Ishikawa (cell line): ENCODE results near the gene SLC38A9.

Experiments used
- CEBPB ChIP-seq: IDR thresholded peaks from 2 replicates; pipeline ENCODE4 v1.6.1; 2012
- CREB1 ChIP-seq: IDR thresholded peaks from 2 replicates; pipeline ENCODE4 v1.6.1; 2012; ENCODE audit warnings: low read depth
- EGR1 ChIP-seq: IDR thresholded peaks from 2 replicates; pipeline ENCODE4 v1.6.1; 2012
- EP300 ChIP-seq: IDR thresholded peaks from 2 replicates; pipeline ENCODE4 v1.6.1; 2012; ENCODE audit warnings: borderline replicate concordance
- FOXM1 ChIP-seq: IDR thresholded peaks from 2 replicates; pipeline ENCODE4 v1.6.1; 2012; ENCODE audit warnings: low read depth, borderline replicate concordance
- MAX ChIP-seq: IDR thresholded peaks from 2 replicates; pipeline ENCODE4 v1.6.1; 2012
- NFIC ChIP-seq: IDR thresholded peaks from 2 replicates; pipeline ENCODE4 v1.6.1; 2012
- RAD21 ChIP-seq: IDR thresholded peaks from 2 replicates; pipeline ENCODE4 v1.6.1; 2012; ENCODE audit warnings: low read depth
- REST ChIP-seq: IDR thresholded peaks from 2 replicates; pipeline ENCODE4 v1.6.1; 2012; ENCODE audit warnings: low read depth, mild to moderate bottlenecking
- TAF1 ChIP-seq: IDR thresholded peaks from 2 replicates; pipeline ENCODE4 v1.6.1; 2012; ENCODE audit warnings: low read depth, mild to moderate bottlenecking
- TCF12 ChIP-seq: IDR thresholded peaks from 2 replicates; pipeline ENCODE4 v1.6.1; 2012; ENCODE audit warnings: low read depth
- TEAD4 ChIP-seq: IDR thresholded peaks from 2 replicates; pipeline ENCODE4 v1.6.1; 2012
- USF1 ChIP-seq: IDR thresholded peaks from 2 replicates; pipeline ENCODE4 v1.6.1; 2012
- YY1 ChIP-seq: IDR thresholded peaks from 2 replicates; pipeline ENCODE4 v1.6.1; 2012; ENCODE audit warnings: low read depth
- ZBTB7A ChIP-seq: IDR thresholded peaks from 2 replicates; pipeline ENCODE4 v1.6.1; 2012; ENCODE audit warnings: low read depth

Gene SLC38A9

GRCh38 chr5:55724281-55724680, 12.2 kb upstream of the SLC38A9 start:
- no peak for TF ChIP-seq TAF1

GRCh38 chr5:55720188-55720703, 8.1 kb upstream of the SLC38A9 start:
- no peak for TF ChIP-seq TEAD4
- TF ChIP-seq RAD21, result no peak

GRCh38 chr5:55715519-55716078, 3.5 kb upstream of the SLC38A9 start:
- TF ChIP-seq TEAD4 (no peak), REST (no peak), RAD21 (no peak), YY1 (no peak), CEBPB (no peak), EGR1 (no peak), CREB1 (no peak), NFIC (no peak), ZBTB7A (no peak)

- TF ChIP-seq REST (no peak), EGR1 (no peak), TAF1 (no peak), USF1 (no peak), MAX (no peak), NFIC (no peak), RAD21 (no peak), CEBPB (no peak), ZBTB7A (no peak), EP300 (no peak), YY1 (no peak), TEAD4 (no peak), CREB1 (no peak), FOXM1 (no peak), TCF12 (no peak)
Observed at GRCh38 chr5:55714749-55715148, 2.6 kb upstream of the SLC38A9 start.

GRCh38 chr5:55714339-55714738, 2.2 kb upstream of the SLC38A9 start:
- TF ChIP-seq YY1 (no peak), TAF1 (no peak), RAD21 (no peak; the same call in 1 of the 2 replicates), MAX (no peak), EGR1 (no peak), ZBTB7A (no peak), TCF12 (no peak), TEAD4 (no peak), NFIC (no peak), FOXM1 (no peak)

GRCh38 chr5:55713871-55714270, 1.7 kb upstream of the SLC38A9 start:
- no peak for TF ChIP-seq RAD21
- TF ChIP-seq MAX, result no peak
- no peak for TF ChIP-seq TCF12
- TF ChIP-seq NFIC, result no peak
- no peak for TF ChIP-seq YY1
- TF ChIP-seq TAF1, result no peak
- no peak for TF ChIP-seq REST
- no peak for TF ChIP-seq TEAD4
- no peak for TF ChIP-seq CEBPB
- no peak for TF ChIP-seq EGR1
- TF ChIP-seq USF1, result no peak
- TF ChIP-seq ZBTB7A, result no peak
